ENCODE measurements around the gene MSL1. TPM values are rescaled to one million over a fixed set of nuclear protein-coding genes. Genes with fewer than 3 reads are reported as not detected.

Gene MSL1
- total RNA-seq, 1 experiment from 2014 or later, result 96.3 TPM

DNA sequence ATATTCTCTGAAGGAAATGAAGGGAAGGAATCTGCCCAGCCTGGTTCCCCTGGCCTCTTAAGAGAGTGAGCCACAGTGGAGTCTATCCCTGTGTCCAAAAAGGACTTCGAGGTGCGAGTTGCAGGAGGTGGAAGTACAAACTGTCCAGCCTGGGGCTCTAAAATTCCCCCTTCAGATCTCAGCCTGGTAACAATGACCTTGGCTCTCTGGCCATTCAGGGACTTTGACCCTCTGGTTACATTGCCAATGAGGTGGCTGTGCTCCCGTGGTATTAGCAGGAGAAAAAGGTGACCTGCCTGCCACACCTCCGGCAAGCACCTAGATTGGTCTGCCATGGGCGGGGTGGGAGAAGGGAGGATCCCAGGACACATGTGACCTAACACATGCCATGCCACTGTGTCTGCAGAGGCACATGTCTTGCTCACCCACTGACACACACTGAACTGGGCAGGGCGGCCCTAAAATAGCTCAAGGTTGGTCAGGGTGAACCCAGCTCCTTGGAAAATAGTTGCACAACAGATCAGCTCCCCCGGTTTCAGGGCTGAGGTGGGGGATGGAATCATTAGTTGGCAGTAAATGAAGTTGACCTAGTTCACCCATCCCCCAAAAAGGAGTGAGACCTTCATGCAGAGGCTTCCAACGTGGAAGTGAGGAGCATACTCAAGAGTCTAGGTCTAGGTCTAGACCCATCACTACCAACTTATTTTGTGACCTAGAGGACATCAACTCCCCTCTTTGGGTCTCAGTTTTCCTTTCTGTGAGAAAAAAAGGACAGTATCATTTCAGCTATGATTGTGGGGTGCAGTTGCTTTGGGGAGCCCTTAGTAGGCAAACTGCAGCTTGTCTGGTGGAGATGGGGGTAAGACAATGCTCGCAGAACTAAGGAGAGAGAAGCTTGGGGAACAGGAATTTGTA is 23.6 kb upstream of the MSL1 start:
- in situ Hi-C loops (cut with HindIII; ENCODE audit: low pct_unique_long_range_greater_than_20kb, low sequenced_read_pairs), result no loop called here
- DNase-seq (ENCODE audit: low read depth, low spot score) (no peak), ATAC-seq (no peak)
- Histone ChIP-seq H3K4me3 (ENCODE audit: low read depth in 2 of 2, low read length in 2 of 2) (peak overlapping the region; percentile 50 to 87), H3K27ac (ENCODE audit: low read length) (peak overlapping the region; percentile 80), H3K4me1 (ENCODE audit: control insufficient read depth, insufficient read depth, low read length) (peaks cover 28% of the 10 kb centered on the region), H3K36me3 (ENCODE audit: control insufficient read depth, insufficient read depth, low read length) (0 out of 2 replicates have a peak, but pooled peaks cover under 1% of the 10 kb centered on the region), H3K9me3 (ENCODE audit: control insufficient read depth, insufficient read depth, low read depth, low read length) (no peaks in the 10 kb centered on the region), H3K27me3 (ENCODE audit: control insufficient read depth, insufficient read depth, low read length) (no peaks in the 10 kb centered on the region)
- TF ChIP-seq, protein P1, sequence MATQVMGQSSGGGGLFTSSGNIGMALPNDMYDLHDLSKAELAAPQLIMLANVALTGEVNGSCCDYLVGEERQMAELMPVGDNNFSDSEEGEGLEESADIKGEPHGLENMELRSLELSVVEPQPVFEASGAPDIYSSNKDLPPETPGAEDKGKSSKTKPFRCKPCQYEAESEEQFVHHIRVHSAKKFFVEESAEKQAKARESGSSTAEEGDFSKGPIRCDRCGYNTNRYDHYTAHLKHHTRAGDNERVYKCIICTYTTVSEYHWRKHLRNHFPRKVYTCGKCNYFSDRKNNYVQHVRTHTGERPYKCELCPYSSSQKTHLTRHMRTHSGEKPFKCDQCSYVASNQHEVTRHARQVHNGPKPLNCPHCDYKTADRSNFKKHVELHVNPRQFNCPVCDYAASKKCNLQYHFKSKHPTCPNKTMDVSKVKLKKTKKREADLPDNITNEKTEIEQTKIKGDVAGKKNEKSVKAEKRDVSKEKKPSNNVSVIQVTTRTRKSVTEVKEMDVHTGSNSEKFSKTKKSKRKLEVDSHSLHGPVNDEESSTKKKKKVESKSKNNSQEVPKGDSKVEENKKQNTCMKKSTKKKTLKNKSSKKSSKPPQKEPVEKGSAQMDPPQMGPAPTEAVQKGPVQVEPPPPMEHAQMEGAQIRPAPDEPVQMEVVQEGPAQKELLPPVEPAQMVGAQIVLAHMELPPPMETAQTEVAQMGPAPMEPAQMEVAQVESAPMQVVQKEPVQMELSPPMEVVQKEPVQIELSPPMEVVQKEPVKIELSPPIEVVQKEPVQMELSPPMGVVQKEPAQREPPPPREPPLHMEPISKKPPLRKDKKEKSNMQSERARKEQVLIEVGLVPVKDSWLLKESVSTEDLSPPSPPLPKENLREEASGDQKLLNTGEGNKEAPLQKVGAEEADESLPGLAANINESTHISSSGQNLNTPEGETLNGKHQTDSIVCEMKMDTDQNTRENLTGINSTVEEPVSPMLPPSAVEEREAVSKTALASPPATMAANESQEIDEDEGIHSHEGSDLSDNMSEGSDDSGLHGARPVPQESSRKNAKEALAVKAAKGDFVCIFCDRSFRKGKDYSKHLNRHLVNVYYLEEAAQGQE (IDR thresholded peaks at IDR 0.05; ENCODE audit: insufficient read depth in 1 of 2, low read depth in 2 of 2, low read length in 1 of 2), result no peak
- TF ChIP-seq, protein P2, sequence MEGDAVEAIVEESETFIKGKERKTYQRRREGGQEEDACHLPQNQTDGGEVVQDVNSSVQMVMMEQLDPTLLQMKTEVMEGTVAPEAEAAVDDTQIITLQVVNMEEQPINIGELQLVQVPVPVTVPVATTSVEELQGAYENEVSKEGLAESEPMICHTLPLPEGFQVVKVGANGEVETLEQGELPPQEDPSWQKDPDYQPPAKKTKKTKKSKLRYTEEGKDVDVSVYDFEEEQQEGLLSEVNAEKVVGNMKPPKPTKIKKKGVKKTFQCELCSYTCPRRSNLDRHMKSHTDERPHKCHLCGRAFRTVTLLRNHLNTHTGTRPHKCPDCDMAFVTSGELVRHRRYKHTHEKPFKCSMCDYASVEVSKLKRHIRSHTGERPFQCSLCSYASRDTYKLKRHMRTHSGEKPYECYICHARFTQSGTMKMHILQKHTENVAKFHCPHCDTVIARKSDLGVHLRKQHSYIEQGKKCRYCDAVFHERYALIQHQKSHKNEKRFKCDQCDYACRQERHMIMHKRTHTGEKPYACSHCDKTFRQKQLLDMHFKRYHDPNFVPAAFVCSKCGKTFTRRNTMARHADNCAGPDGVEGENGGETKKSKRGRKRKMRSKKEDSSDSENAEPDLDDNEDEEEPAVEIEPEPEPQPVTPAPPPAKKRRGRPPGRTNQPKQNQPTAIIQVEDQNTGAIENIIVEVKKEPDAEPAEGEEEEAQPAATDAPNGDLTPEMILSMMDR (IDR thresholded peaks at IDR 0.05), result no peak
- no peak for TF ChIP-seq POLR2AphosphoS5 (IDR thresholded peaks at IDR 0.05; ENCODE audit: low read depth, low read length)
- no peak for TF ChIP-seq SIN3A (IDR thresholded peaks at IDR 0.05; ENCODE audit: borderline replicate concordance, insufficient read depth, low read depth, low read length)
- TF ChIP-seq TCF7L2 (IDR thresholded peaks at IDR 0.05; ENCODE audit: low read depth, low read length), result no peak
- POLR2A ChIA-PET, result interaction anchor here (0.5 to 0.7 kb wide), 3 partner anchors 22 to 467 kb away, joined by 3 to 12 read pairs (median 8); partner anchors contain the start of gene CSF3
- CTCF ChIA-PET, result interaction anchor here (0.6 to 1.6 kb wide), 4 partner anchors 11 to 76 kb away, joined by 3 to 8 read pairs (median 6); no protein-coding TSS in a partner anchor
- BruUV-seq (replicated peaks), result no TSS peak
- intact Hi-C loops (cut with micrococcal nuclease; ENCODE audit: unreplicated experiment), result no loop called here

DNA sequence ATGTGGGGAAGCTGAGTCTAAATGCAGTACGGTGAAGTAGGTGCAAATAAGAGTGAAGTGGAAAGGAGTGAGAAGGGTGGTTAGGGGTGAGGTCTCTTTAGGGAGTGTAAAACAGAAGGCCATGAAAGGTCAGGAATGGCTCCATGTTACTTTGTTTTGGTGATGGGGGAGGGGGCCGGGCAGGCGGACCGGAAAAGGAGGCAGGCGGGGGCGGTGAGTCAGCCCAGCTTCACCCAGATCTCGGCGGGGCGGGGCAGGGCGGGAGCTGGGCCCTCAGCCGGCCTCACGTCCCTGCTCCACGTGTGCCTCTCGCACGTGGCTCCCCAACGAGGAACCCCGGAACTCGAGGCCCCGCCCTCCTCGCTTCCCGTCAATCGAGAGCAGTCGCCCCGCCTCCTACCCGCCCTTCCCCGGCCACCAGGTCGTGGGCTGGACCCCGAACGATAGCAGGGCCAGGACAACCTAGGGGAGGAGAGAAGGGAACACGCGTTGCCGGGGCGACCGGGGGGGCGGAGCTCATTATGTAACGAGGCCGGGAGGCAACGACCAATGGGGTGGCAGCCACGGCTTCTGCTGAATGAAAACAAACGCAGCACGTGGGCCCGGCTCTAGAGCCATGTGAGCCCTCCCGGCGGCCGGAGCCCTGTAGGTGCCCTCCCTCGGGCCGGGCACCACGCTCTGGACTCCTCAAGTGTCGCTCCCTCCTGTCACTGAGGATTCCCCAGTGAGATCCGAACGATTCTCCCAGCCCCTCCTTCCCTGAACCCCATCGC is 22.7 kb upstream of the MSL1 start:
- TF ChIP-seq SIN3A (IDR thresholded peaks at IDR 0.05; ENCODE audit: borderline replicate concordance, insufficient read depth, low read depth, low read length), result peak; percentile 98
- TF ChIP-seq, protein P1 (IDR thresholded peaks at IDR 0.05; ENCODE audit: insufficient read depth in 1 of 2, low read depth in 2 of 2, low read length in 1 of 2), result no peak
- TF ChIP-seq POLR2AphosphoS5 (IDR thresholded peaks at IDR 0.05; ENCODE audit: low read depth, low read length), result peak; percentile 41; the same call in 1 of the 2 replicates
- TF ChIP-seq, protein P2 (IDR thresholded peaks at IDR 0.05), result no peak
- TF ChIP-seq TCF7L2 (IDR thresholded peaks at IDR 0.05; ENCODE audit: low read depth, low read length), result no peak
- no TSS peak for BruUV-seq (replicated peaks)
- Histone ChIP-seq H3K36me3 (ENCODE audit: control insufficient read depth, insufficient read depth, low read length) (no peaks in the 10 kb centered on the region), H3K27me3 (ENCODE audit: control insufficient read depth, insufficient read depth, low read length) (no peaks in the 10 kb centered on the region), H3K4me1 (ENCODE audit: control insufficient read depth, insufficient read depth, low read length) (peaks cover 32% of the 10 kb centered on the region), H3K9me3 (ENCODE audit: control insufficient read depth, insufficient read depth, low read depth, low read length) (no peaks in the 10 kb centered on the region), H3K27ac (ENCODE audit: low read length) (peak overlapping the region; percentile 89), H3K4me3 (ENCODE audit: low read depth in 2 of 2, low read length in 2 of 2) (peak overlapping the region; percentile 87 to 98)
- CTCF ChIA-PET, result interaction anchor here (0.6 to 1.6 kb wide), 4 partner anchors 11 to 77 kb away, joined by 4 to 8 read pairs (median 6); no protein-coding TSS in a partner anchor
- DNase-seq (ENCODE audit: low read depth, low spot score), result peak; percentile 97
- in situ Hi-C loops (cut with HindIII; ENCODE audit: low pct_unique_long_range_greater_than_20kb, low sequenced_read_pairs), result no loop called here
- intact Hi-C loops (cut with micrococcal nuclease; ENCODE audit: unreplicated experiment), result no loop called here
- POLR2A ChIA-PET, result interaction anchor here (0.5 to 0.8 kb wide), 6 partner anchors 10 to 468 kb away, joined by 3 to 12 read pairs (median 7); partner anchors contain the start of genes CSF3 and MSL1
- peak; percentile 85 for ATAC-seq

Data from Panc1 (cell line).